Natural killer cell (primary cell): ENCODE results near the gene TPH1. TPM values are rescaled to one million over a fixed set of nuclear protein-coding genes. Genes with fewer than 3 reads are reported as not detected.

ENCODE experiments used
- ATAC-seq, 3 donors: fragments of 150-1000 bp in 2 of 3; fragments of 200-7000 bp in 1 of 3; cut with Tn5 transposase; 1 replicate in 1 of 3; 2 replicates in 2 of 3; pipeline ENCODE4 v1.10.0; 2021; ENCODE audit warnings: mild to moderate bottlenecking in 2 of 3, moderate library complexity in 2 of 3
- DNase-seq, 2 donors: peaks; one replicate each; pipeline versions ENCODE4 v3.0.0 to v3.0.0-alpha.2; 2013 to 2021; ENCODE audit warnings: mixed read lengths in 1 of 2
- H3K27ac ChIP-seq: one replicate; pipeline ENCODE4 v1.5.1; 2013; ENCODE audit warnings: mild to moderate bottlenecking, low read length
- H3K27me3 ChIP-seq: one replicate; pipeline ENCODE4 v1.6.1; 2013; ENCODE audit warnings: low read length; ENCODE audit not compliant: control insufficient read depth, insufficient read depth
- H3K36me3 ChIP-seq: one replicate; pipeline ENCODE4 v1.6.1; 2013; ENCODE audit warnings: low read length; ENCODE audit not compliant: control insufficient read depth, insufficient read depth
- H3K4me1 ChIP-seq: one replicate; pipeline ENCODE4 v1.6.1; 2013; ENCODE audit warnings: low read length; ENCODE audit not compliant: control insufficient read depth, insufficient read depth
- H3K4me3 ChIP-seq: one replicate; pipeline ENCODE4 v1.5.1; 2013; ENCODE audit warnings: low read length
- H3K9me3 ChIP-seq: one replicate; pipeline ENCODE4 v1.6.1; 2013; ENCODE audit warnings: low read length; ENCODE audit not compliant: control insufficient read depth, insufficient read depth
- H3K27ac Mint-ChIP-seq, 2 donors: one replicate each; pipeline ENCODE4 v1.8.0; 2022; ENCODE audit warnings: mild to moderate bottlenecking in 2 of 2, mixed read lengths in 2 of 2, moderate library complexity in 1 of 2
- H3K27me3 Mint-ChIP-seq, 2 donors: one replicate each; pipeline ENCODE4 v1.8.0; 2022; ENCODE audit warnings: low read depth in 2 of 2, mixed read lengths in 2 of 2
- H3K36me3 Mint-ChIP-seq: one replicate; pipeline ENCODE4 v1.8.0; 2022; ENCODE audit warnings: mixed read lengths
- H3K4me1 Mint-ChIP-seq, 2 donors: one replicate each; pipeline ENCODE4 v1.8.0; 2022; ENCODE audit warnings: mixed read lengths in 2 of 2
- H3K4me3 Mint-ChIP-seq: one replicate; pipeline ENCODE4 v1.8.0; 2022; ENCODE audit warnings: mild to moderate bottlenecking, moderate library complexity, mixed read lengths
- H3K9me3 Mint-ChIP-seq, 2 donors: one replicate each; pipeline ENCODE4 v1.8.0; 2022; ENCODE audit warnings: mixed read lengths in 2 of 2
- CTCF ChIP-seq: fragments of 200-600 bp; IDR thresholded peaks from one replicate; pipeline ENCODE4 v1.8.0; 2022; ENCODE audit warnings: antibody characterized with exemption
- WGBS: methylation state at CpG from one replicate; pipeline ENCODE4 v1.1.7; 2013; ENCODE audit warnings: missing lambda C conversion rate; ENCODE audit not compliant: insufficient coverage; 5-methylcytosine and 5-hydroxymethylcytosine counted together
- intact Hi-C: fragments of 100-400 bp; cut with micrococcal nuclease; formaldehyde crosslinking; loops from one replicate; pipeline ENCODE4 v1.14.2; 2022
- total RNA-seq, 4 donors: library from RNA; stranded (reverse); fragments of 120-200 nt in 1 of 4; gene quantifications; one replicate each; pipeline versions ENCODE4 v1.2.3 to v1.2.4, GENCODE V29; 2013 to 2022

Gene TPH1
- total RNA-seq, 3 donors from 2014 or later (not counting 1 experiment from before 2014, with no cell fraction given): 1.1 to 1.4 (median 1.3) TPM

GRCh38 chr11:18065572-18065971 is 19.5 kb upstream of the TPH1 start:
- Histone ChIP-seq H3K4me3 (no peak overlapping the region), H3K27me3 (no peaks in the 10 kb centered on the region), H3K4me1 (no peaks in the 10 kb centered on the region), H3K9me3 (no peaks in the 10 kb centered on the region), H3K36me3 (no peaks in the 10 kb centered on the region), H3K27ac (no peak overlapping the region)
- Mint-ChIP-seq H3K27ac (no peak overlapping the region), H3K9me3 (no peaks in the 10 kb centered on the region), H3K4me1 (no peaks in the 10 kb centered on the region), H3K27me3 (no peaks in the 10 kb centered on the region), H3K4me3 (no peak overlapping the region), H3K36me3 (no peaks in the 10 kb centered on the region)
- TF ChIP-seq CTCF: no peak
- intact Hi-C loops: no loop called here
- WGBS: 83% methylated on average over 8 of the region's 8 CpGs
- no peak for ATAC-seq
- DNase-seq: no peak

GRCh38 chr11:18064450-18065054 is 18.5 kb upstream of the TPH1 start:
- no peaks in the 10 kb centered on the region for H3K4me1 Mint-ChIP-seq
- DNase-seq (no peak), ATAC-seq (no peak)
- no peaks in the 10 kb centered on the region for H3K36me3 Mint-ChIP-seq
- no peak overlapping the region for H3K4me3 ChIP-seq
- H3K27ac Mint-ChIP-seq: no peak overlapping the region
- no peaks in the 10 kb centered on the region for H3K9me3 ChIP-seq
- H3K36me3 ChIP-seq: no peaks in the 10 kb centered on the region
- H3K9me3 Mint-ChIP-seq: no peaks in the 10 kb centered on the region
- H3K27me3 Mint-ChIP-seq: no peaks in the 10 kb centered on the region
- H3K4me3 Mint-ChIP-seq: no peak overlapping the region
- H3K27me3 ChIP-seq: no peaks in the 10 kb centered on the region
- H3K4me1 ChIP-seq: no peaks in the 10 kb centered on the region
- TF ChIP-seq CTCF: no peak
- intact Hi-C loops: no loop called here
- H3K27ac ChIP-seq: no peak overlapping the region
- 98% methylated on average over 7 of the region's 7 CpGs for WGBS

- H3K4me1 ChIP-seq: no peaks in the 10 kb centered on the region
- intact Hi-C loops: no loop called here
- H3K9me3 Mint-ChIP-seq: no peaks in the 10 kb centered on the region
Measured at GRCh38 chr11:18063862-18064434, 17.9 kb upstream of the TPH1 start.

More at GRCh38 chr11:18063862-18064434, 17.9 kb upstream of the TPH1 start:
- Mint-ChIP-seq H3K27ac (no peak overlapping the region), H3K4me3 (no peak overlapping the region), H3K4me1 (no peaks in the 10 kb centered on the region), H3K36me3 (no peaks in the 10 kb centered on the region), H3K27me3 (no peaks in the 10 kb centered on the region)
- WGBS: 97% methylated on average over 4 of the region's 4 CpGs
- Histone ChIP-seq H3K9me3 (no peaks in the 10 kb centered on the region), H3K36me3 (no peaks in the 10 kb centered on the region), H3K27me3 (no peaks in the 10 kb centered on the region), H3K27ac (no peak overlapping the region), H3K4me3 (no peak overlapping the region)
- TF ChIP-seq CTCF: no peak
- ATAC-seq (no peak), DNase-seq (no peak)
